ENCODE measurements around the gene PRKCB.

GRCh38 chr16:23855010-23855409 is 19.2 kb downstream of the PRKCB start:
- TF ChIP-seq PBX3 (IDR thresholded peaks at IDR 0.05) (no peak), CTCF (IDR thresholded peaks at IDR 0.05) (no peak), REST (IDR thresholded peaks at IDR 0.05) (no peak), CEBPB (IDR thresholded peaks at IDR 0.05) (no peak), RCOR1 (IDR thresholded peaks at IDR 0.05; ENCODE audit: low read depth, low read length) (no peak), RAD21 (conservative IDR thresholded peaks at IDR 0.05 in 1 of 2, IDR thresholded peaks at IDR 0.05 in 1 of 2) (no peak), POLR2A (IDR thresholded peaks at IDR 0.05; ENCODE audit: low read length) (no peak), JUN (IDR thresholded peaks at IDR 0.05) (no peak), HDAC2 (IDR thresholded peaks at IDR 0.05) (no peak)

All from A549 (cell line).